ENCODE measurements around the gene KRT33B. TPM values are rescaled to one million over a fixed set of nuclear protein-coding genes. Genes with fewer than 3 reads are reported as not detected.
"Not testable (repeated sequence)": the region's sequence is repeated elsewhere in the genome, so short reads cannot be mapped to it uniquely, and the experiment has no call there.

The KRT33B gene
- total RNA-seq, 1 donor from 2014 or later, result not detected

GRCh38 chr17:41347869-41348760, 21.5 kb downstream of the KRT33B start:
- H3K4me1 Mint-ChIP-seq (ENCODE audit: unreplicated experiment), result no peaks in the 10 kb centered on the region
- peaks cover 16% of the 10 kb centered on the region for H3K27me3 Mint-ChIP-seq (ENCODE audit: unreplicated experiment)
- H3K9me3 Mint-ChIP-seq (ENCODE audit: unreplicated experiment), result peaks cover 3% of the 10 kb centered on the region
- DNase-seq (ENCODE audit: extremely low spot score, unreplicated experiment), result peak; percentile 67
- no peak overlapping the region for H3K4me3 Mint-ChIP-seq (ENCODE audit: unreplicated experiment)
- H3K36me3 Mint-ChIP-seq (ENCODE audit: unreplicated experiment), result no peaks in the 10 kb centered on the region
- H3K27ac Mint-ChIP-seq (ENCODE audit: unreplicated experiment), result no peak overlapping the region
- no peak for TF ChIP-seq CTCF (IDR thresholded peaks at IDR 0.05)

GRCh38 chr17:41346421-41346820, 23.2 kb downstream of the KRT33B start:
- not testable (repeated sequence) for H3K4me3 Mint-ChIP-seq (ENCODE audit: unreplicated experiment); H3K27ac Mint-ChIP-seq (ENCODE audit: unreplicated experiment); H3K36me3 Mint-ChIP-seq (ENCODE audit: unreplicated experiment); H3K4me1 Mint-ChIP-seq (ENCODE audit: unreplicated experiment); H3K27me3 Mint-ChIP-seq (ENCODE audit: unreplicated experiment)
- peaks cover 19% of the 10 kb centered on the region for H3K9me3 Mint-ChIP-seq (ENCODE audit: unreplicated experiment)
- DNase-seq (ENCODE audit: extremely low spot score, unreplicated experiment), result peak; percentile 53

GRCh38 chr17:41345992-41346391, 23.6 kb downstream of the KRT33B start:
- H3K4me3 Mint-ChIP-seq (ENCODE audit: unreplicated experiment), result no peak overlapping the region
- no peaks in the 10 kb centered on the region for H3K4me1 Mint-ChIP-seq (ENCODE audit: unreplicated experiment)
- peaks cover 19% of the 10 kb centered on the region for H3K9me3 Mint-ChIP-seq (ENCODE audit: unreplicated experiment)
- peaks cover 4% of the 10 kb centered on the region for H3K36me3 Mint-ChIP-seq (ENCODE audit: unreplicated experiment)
- peak; percentile 62 for DNase-seq (ENCODE audit: extremely low spot score, unreplicated experiment)
- no peak for TF ChIP-seq CTCF (IDR thresholded peaks at IDR 0.05)
- peaks cover 2% of the 10 kb centered on the region for H3K27me3 Mint-ChIP-seq (ENCODE audit: unreplicated experiment)
- no peak overlapping the region for H3K27ac Mint-ChIP-seq (ENCODE audit: unreplicated experiment)

GRCh38 chr17:41343029-41343428, 26.6 kb downstream of the KRT33B start:
- peak; percentile 25 for DNase-seq (ENCODE audit: extremely low spot score, unreplicated experiment)
- Mint-ChIP-seq H3K27me3 (ENCODE audit: unreplicated experiment) (peaks cover 2% of the 10 kb centered on the region), H3K27ac (ENCODE audit: unreplicated experiment) (no peak overlapping the region), H3K36me3 (ENCODE audit: unreplicated experiment) (peaks cover 4% of the 10 kb centered on the region), H3K9me3 (ENCODE audit: unreplicated experiment) (peaks cover 19% of the 10 kb centered on the region), H3K4me1 (ENCODE audit: unreplicated experiment) (no peaks in the 10 kb centered on the region), H3K4me3 (ENCODE audit: unreplicated experiment) (no peak overlapping the region)
- TF ChIP-seq CTCF (IDR thresholded peaks at IDR 0.05), result no peak

GRCh38 chr17:41340934-41341861, 28.4 kb downstream of the KRT33B start:
- peaks cover 19% of the 10 kb centered on the region for H3K9me3 Mint-ChIP-seq (ENCODE audit: unreplicated experiment)
- TF ChIP-seq CTCF (IDR thresholded peaks at IDR 0.05), result no peak
- no peak overlapping the region for H3K27ac Mint-ChIP-seq (ENCODE audit: unreplicated experiment)
- DNase-seq (ENCODE audit: extremely low spot score, unreplicated experiment), result no peak
- H3K36me3 Mint-ChIP-seq (ENCODE audit: unreplicated experiment), result peaks cover 4% of the 10 kb centered on the region
- no peaks in the 10 kb centered on the region for H3K4me1 Mint-ChIP-seq (ENCODE audit: unreplicated experiment)
- H3K4me3 Mint-ChIP-seq (ENCODE audit: unreplicated experiment), result no peak overlapping the region
- H3K27me3 Mint-ChIP-seq (ENCODE audit: unreplicated experiment), result peaks cover 2% of the 10 kb centered on the region
